GM19438 (cell line): ENCODE results near the gene RIPK1.
"Not testable (repeated sequence)": the region's sequence is repeated elsewhere in the genome, so short reads cannot be mapped to it uniquely, and the experiment has no call there.

Experiments
- ATAC-seq: cut with Tn5 transposase; IDR thresholded peaks from one replicate; pipeline ENCODE4 v1.9.1; 2021; ENCODE audit warnings: low read depth; ENCODE audit not compliant: unreplicated experiment

The RIPK1 gene

DNA sequence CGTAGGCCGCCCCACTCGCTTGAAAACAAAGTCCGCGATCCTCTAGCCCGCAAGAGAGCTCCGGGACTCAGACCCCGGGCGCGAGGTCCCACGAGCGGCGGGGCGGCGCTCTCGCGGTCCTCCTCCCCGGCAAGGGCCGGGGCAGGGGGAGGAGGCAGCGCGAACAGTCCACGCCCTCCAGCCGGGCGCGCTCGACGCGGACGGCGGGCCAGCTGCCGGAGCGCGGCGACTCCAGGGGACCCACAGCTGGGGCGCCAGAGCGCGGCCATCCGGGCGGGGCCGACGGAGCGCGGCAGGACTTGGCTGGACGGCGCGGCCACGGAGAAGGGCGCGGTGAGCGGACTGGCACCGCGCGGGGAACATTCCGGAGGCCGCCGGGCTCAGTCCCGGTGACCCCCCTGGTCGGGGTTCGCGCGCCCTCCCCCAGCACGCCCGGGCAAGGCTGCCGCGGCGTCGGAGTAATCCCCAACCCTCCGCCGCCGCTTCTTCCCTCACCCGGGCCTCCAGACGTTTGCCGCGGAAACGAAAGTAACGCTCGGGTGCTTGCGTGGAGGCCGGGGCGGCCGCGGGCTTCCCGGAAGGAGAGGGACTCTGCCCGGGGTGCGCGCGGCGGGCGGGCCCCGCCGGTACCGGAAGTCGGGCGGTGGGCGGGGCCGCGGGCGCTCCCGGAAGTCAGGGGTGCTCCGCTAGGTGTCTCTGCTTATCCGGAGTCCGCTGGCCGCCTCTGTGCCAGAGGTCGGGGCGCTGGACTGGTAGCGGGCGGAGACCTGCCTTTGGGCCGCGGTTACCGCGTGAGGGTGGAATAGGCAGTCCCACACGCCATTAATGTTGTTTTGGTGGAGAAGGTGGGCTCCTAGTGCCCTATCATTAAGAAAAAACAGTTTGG lies at the start of gene RIPK1:
TSS of gene RIPK1 (plus strand) at position 166 of the 886 bp plus-strand sequence. CDS start 8,330 bp downstream, outside the sequence.
- ATAC-seq = peak; percentile 76

DNA sequence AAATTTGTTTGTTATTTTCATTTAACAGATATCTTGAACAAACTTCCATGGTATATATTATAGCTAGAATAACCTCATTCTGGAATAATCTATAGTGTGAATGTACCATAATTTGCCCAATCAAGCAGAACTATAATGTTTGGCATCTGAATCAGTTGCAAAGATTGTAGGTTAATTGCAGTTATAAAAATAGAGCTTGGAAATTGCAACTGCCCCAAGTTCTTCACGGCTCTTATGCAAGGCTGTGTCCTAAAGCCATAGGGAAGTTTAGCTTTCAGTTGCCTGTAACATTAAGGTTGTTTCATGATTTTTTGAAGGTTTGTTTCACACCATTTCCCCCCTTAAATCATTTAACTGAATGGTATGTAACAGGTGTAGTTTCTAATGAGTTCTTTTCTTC lies 49.2 kb upstream of the RIPK1 start:
- no peak for ATAC-seq

DNA sequence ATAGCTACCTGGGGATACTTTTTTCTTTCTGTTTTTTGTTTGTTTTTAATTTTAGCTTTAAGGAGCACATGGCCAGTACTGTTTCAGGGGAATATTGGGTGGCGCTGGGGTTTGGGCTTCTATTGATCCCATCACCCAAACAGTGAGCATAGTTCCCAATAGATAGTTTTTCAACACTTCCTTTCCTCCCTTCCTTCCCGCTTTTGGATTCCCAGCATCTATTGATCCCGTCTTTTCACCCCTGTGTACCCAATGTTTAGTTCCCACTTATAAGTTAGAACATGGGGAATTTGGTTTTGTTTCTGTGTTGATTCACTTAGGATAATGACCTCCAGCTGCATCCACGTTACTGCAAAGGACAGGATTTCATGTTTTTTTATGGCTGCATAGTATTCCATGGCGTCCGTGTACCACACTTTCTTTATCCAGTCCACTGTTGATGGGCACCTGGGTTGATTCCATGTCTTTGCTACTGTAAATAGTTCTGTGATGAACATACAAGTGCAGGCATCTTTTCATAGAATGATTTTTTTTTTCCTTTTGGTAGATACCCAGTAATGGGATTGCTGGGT lies 48.5 kb upstream of the RIPK1 start:
- no peak for ATAC-seq

DNA sequence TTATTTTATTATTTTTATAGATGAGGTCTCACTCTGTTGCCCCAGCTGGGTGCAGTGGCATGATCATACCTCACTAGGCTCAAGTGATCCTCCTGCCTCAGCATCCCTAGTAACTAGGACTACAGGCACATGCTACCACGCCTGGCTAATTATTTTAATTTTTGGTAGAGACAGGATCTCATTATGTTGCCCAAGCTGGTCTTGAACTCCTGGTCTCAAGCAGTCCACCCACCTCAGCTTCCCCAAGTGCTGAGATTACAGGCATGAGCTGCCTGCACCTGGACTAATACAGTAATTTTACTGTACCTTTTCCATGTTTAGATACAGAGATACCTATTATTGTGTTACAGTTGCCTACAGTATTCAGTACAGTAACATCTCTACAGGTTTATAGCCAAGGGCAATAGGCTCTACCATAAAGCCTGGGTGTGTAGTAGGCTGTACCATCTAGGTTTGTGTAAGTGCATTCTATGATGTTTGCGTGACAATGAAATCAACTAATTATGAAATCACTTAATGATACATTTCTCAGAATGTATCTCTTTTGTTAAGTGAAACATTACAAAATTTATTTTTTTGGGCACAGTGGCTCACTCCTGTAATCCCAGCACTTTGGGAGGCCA lies 47.2 kb upstream of the RIPK1 start:
- not testable (repeated sequence) for ATAC-seq

GRCh38 chr6:3022765-3023662 lies 45.3 kb upstream of the RIPK1 start:
- ATAC-seq = no peak

- peak; percentile 79 for ATAC-seq
Measured at GRCh38 chr6:3023663-3024483, 44.4 kb upstream of the RIPK1 start.

GRCh38 chr6:3026791-3027626 lies 41.3 kb upstream of the RIPK1 start:
- peak; percentile 55 for ATAC-seq

GRCh38 chr6:3028156-3028555 lies 40.1 kb upstream of the RIPK1 start:
- ATAC-seq = not testable (repeated sequence)

DNA sequence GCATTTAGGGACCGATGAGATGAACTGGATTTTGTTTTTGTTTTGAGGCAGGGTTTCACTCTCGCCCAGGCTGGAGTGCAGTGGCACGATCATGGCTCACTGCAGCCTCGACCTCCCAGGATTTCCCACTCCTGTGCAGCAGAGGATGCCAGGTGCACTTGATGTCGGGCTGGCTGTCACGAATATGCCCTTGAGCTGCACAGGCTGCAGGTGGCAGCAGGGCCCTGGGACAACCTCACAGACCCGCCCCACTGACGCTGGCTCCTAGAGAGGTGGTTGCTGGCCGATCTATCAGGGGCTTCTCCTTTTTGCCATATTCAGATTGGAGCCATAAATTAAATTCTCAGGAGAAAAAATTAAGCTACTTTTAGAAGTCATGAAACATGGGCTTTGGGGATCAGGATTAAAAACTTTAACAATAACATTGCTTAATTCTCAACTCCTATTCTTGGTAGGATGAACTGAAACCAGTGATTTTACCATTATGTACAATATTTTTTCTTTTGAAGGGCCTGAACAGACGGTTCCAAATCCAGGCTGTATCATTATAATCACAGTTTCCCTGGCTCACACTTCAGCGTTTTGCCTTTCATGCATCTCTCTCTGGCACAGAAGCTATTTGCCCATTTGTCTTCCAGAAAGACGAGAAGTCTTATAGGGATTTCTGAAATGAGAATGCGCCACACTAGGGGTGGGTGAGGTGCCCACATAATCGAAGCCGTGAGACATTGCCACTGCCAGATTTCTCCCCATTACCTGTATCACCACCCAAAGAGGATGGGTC lies 36.2 kb upstream of the RIPK1 start:
- ATAC-seq = no peak

DNA sequence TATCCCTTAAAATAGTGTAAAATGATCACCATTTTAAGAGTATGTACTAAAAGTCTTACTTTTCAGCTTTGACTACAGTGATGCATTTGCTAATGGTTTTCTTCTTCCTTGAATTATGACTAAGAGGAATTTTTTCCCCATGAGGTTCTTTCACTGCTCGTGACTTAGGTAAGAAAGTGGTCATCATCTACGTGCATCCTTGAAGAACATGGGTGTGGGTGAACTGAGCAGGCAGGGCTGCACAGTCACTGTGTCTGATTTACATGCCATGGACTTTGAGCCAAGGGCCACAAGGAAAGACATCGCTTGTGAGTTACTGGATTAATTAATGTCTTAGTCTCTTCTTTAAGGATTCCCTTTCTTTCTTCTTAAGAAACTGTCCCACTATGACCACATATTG lies 35.3 kb upstream of the RIPK1 start:
- no peak for ATAC-seq

- no peak for ATAC-seq
Measured at GRCh38 chr6:3033652-3034051, 34.6 kb upstream of the RIPK1 start.

DNA sequence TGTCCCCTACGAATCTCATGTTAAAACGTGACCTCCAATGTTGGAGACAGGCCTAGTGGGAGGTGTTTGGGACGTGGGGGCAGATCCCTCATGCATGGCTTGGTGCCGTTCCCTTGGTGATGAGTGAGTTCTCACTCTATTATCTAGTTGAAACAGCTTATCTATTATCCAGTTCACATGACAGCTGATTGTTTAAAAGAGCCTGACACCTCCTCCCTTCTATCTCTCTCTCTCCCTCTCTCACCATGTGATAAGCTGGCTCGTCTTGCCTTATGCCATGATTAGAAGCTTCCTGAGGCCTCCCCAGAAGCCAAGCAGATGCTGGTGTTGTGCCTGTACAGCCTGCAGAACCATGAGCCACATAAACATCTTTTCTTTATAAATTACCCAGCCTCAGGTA lies 32.9 kb upstream of the RIPK1 start:
- ATAC-seq = no peak

DNA sequence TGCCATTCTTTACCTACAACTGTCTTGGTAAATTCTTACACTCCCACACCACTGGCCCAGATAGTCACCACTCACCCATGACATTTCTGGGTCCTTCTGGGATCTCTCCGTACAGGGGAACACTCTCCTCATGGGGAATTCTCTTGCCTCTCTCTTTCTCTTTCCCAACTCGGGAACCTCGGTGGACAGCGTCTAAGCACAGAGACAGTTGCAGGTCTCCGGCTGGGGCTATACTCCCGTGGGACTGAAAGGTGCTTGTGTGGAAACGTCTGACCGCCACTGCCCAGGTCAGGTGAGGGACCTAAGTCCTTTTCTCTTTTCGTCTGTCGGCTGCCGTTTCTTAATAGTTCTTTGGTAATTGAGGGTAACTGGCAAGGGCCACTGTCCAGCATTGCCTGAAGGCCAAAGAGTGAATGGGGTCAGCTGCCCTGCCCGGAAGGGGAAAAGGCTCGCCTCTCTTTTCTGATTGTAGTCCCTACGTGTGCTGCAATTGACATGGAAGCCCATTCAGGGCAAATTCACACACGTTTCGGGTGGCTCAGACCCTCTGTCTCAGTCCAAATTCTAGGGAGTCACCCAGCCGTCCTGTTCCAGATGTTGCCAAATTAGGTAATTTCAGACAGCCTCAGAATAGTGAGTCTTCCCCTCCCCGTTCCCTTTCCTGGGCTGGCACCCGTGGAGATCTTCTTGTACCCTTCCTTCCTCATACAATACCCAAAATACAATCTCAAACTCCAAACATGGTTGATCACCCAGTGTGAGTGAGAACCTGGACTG lies 31.2 kb upstream of the RIPK1 start:
- no peak for ATAC-seq

DNA sequence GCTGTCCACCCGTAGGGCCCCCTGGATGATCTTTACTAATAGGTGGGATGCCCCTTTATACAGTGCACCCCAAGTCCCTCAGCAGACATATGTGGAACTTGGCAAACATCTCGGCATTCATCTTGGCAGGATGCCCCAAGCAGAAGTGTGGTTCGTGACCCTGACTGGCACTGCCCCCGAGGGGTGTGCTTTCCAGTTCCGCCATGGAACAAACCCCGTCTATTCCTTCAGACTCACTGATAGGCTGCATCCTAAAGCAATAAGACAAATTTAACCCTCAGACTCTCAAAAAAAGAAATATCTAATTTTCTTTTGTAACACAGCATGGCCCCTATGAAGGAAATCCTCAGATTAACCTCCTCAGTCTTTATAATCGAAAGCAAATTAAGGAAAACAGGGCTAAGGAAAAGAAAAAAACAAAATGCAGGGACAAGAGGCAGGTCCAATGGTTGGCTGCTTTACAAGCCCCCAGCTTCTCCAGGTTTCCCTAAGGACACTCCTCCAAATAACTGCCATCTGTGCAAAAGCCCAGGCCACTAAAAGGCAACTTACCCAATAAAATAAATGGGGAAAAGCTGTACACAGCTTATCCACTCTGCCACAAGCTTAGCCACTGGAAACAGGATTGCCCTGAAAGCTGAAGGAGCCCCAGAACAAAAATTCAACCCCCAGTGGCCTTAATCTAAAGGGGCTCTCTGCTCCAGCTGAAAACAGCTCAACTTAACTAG lies 30.5 kb upstream of the RIPK1 start:
- no peak for ATAC-seq

DNA sequence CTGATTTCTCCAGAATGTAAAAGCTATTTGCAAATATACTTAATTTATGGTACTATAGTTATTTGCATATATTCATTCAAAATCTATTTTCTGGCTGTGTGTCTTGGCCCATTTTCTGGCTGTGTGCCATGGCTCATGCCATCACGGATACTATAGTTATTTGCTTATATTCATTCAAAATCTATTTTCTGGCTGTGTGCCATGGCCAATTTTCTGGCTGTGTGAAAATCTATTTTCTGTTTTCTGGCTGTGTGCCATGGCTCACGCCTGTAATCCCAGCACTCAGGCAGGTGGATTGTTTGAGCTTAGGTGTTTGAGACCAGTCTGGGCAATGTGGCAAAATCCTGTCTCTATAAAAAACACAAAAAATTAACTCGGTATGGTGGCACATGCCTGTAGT lies 28.9 kb upstream of the RIPK1 start:
- ATAC-seq = no peak

DNA sequence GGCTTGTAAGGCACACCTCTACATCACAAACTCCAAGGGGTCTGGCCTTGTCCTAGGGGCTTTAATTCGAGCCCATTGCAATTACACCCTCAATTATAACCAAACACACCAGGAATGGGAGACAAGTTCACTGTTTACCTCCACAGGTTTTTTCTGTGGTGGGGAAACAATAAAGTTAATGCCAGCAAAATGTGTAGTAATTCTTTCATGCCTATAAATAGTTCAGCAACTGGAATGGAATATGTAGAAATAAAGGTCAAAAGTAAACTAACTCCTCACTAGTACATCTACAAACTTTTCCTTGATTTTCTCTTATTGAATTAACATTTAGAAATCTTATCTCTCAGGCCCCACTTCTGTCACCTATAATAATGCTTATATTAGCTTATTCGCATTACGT lies 27.1 kb upstream of the RIPK1 start:
- ATAC-seq = no peak

DNA sequence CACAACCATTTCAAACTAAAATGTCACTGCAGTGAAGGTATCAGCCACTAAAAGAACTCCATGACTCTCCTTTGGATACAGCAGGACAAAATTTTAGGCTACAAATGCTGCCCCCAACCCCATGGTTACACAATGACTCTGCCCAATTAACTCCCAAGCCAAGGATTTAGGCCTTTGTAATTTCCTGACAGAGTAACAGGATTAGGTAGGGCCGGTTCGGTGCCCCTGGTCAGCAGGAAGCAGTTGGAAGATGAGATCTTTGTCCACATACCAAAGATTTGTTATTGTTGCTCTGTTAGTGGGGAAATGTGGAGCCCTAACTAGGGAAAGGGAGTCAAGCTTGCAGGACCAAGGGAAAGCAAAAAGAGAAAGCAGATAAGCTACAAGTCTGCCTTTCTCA lies 26.7 kb upstream of the RIPK1 start:
- no peak for ATAC-seq
